NCI-H1092 treated with DMSO at 0.1 percent for 48 hours (cell line): ENCODE data around the gene MYBPHL.
A peak's percentile ranks its signal among the peaks of the same experiment; 100 is the strongest.

Source experiments
- DNase-seq: peaks from one replicate; lab custom pipeline; 2025; lab: John Stamatoyannopoulos, UW

Gene MYBPHL

GRCh38 chr1:109281680-109282496, 24.9 kb downstream of the MYBPHL start:
- DNase-seq, result no peak

GRCh38 chr1:109280862-109281261, 25.9 kb downstream of the MYBPHL start:
- DNase-seq, result no peak

GRCh38 chr1:109279615-109280278, 27.1 kb downstream of the MYBPHL start:
- DNase-seq, result no peak

- peak; percentile 21 for DNase-seq
These were observed 29.2 kb downstream of the MYBPHL start for GRCh38 chr1:109277434-109278204.

GRCh38 chr1:109275706-109276345, 31.0 kb downstream of the MYBPHL start:
- DNase-seq, result no peak

- peak; percentile 61 for DNase-seq
These were observed 32.0 kb downstream of the MYBPHL start for GRCh38 chr1:109274533-109275476.

GRCh38 chr1:109273570-109274288, 33.1 kb downstream of the MYBPHL start:
- DNase-seq, result no peak

GRCh38 chr1:109272831-109273547, 33.8 kb downstream of the MYBPHL start:
- DNase-seq, result no peak

- DNase-seq, result no peak
These were observed 34.6 kb downstream of the MYBPHL start for GRCh38 chr1:109272021-109272799.

- no peak for DNase-seq
These were observed 35.4 kb downstream of the MYBPHL start for GRCh38 chr1:109271458-109271857.

GRCh38 chr1:109270623-109271317, 36.0 kb downstream of the MYBPHL start:
- no peak for DNase-seq

- no peak for DNase-seq
These were observed 36.7 kb downstream of the MYBPHL start for GRCh38 chr1:109269981-109270622.

GRCh38 chr1:109269212-109269980, 37.4 kb downstream of the MYBPHL start:
- DNase-seq, result no peak

GRCh38 chr1:109268431-109269211, 38.2 kb downstream of the MYBPHL start:
- DNase-seq, result no peak

- DNase-seq, result no peak
These were observed 39.0 kb downstream of the MYBPHL start for GRCh38 chr1:109267743-109268300.

- no peak for DNase-seq
These were observed 39.8 kb downstream of the MYBPHL start for GRCh38 chr1:109266965-109267364.
